ENCODE data around the gene CXorf58. TPM values are rescaled to one million over a fixed set of nuclear protein-coding genes. Genes with fewer than 3 reads are reported as not detected.
"Not testable (repeated sequence)": the region's sequence is repeated elsewhere in the genome, so short reads cannot be mapped to it uniquely, and the experiment has no call there.

The CXorf58 gene
- polyA plus RNA-seq, 2 of the 4 experiments (the other 2 are of a cell fraction), result 0.15 to 0.47 TPM

DNA sequence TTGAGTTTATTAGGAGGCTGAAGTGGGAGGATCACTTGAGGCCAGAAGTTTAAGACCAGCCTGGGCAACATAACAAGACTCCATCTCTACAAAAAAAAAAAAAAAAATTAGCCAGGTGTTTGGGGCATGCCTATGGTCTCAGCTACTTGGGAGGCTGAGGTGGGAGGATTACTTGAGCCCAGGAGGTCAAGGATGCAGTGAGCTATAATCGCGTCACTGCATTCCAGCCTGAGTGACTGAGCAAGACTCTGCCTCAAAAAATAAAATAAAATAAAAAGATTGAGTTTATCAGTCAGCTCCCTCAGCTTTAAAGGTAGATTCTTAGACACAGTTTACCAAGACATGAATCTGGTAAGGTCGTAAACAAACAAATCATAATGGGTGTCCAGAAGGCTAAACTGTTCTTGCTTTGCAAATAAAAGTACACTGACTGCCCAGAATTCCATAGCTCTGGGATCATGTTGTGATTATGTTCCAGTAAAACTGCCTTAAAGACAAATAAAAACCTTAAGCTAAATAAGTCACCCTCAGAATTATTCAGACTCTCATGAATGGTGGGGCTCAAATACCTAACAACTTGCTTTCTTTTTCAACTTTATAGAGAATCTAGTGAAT, 18.8 kb upstream of the CXorf58 start (continued):
- TF ChIP-seq, protein P1, sequence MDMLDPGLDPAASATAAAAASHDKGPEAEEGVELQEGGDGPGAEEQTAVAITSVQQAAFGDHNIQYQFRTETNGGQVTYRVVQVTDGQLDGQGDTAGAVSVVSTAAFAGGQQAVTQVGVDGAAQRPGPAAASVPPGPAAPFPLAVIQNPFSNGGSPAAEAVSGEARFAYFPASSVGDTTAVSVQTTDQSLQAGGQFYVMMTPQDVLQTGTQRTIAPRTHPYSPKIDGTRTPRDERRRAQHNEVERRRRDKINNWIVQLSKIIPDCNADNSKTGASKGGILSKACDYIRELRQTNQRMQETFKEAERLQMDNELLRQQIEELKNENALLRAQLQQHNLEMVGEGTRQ (IDR thresholded peaks at IDR 0.05), result no peak

DNA sequence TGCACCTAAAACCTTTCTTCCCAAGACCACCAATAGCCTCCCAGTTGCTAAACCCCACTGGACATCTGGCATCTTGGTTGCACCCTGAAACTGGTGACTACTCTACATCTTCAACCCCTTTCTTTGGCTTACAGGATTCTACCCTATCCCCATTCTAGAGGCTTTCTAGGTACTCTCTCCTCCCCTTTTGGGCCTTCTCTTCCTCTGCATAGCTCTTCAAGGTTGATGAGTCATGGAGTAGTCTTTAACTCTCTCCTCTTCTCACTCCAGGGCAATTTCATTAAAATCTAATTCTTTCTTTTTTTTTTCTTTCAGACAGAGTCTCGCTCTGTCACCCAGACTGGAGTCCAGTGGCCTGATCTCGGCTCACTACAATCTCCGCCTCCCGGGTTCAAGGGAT, 16.9 kb upstream of the CXorf58 start:
- H3K9me3 ChIP-seq, result no peaks in the 10 kb centered on the region
- ATAC-seq (peak; percentile 25 to 42; a peak in 1 of 6 replicates), FAIRE-seq (no peak), DNase-seq (ENCODE audit: low read depth in 1 of 2, low spot score in 1 of 2) (no peak)
- 92% methylated on average over 4 of the region's 4 CpGs for WGBS (ENCODE audit: missing lambda C conversion rate)
- POLR2A ChIA-PET, result interaction anchor here (2.0 kb wide), 1 partner anchor 87 kb away, joined by 5 read pairs; no protein-coding TSS in a partner anchor
- peak overlapping the region; percentile 88 to 97 for H3K27ac ChIP-seq
- CTCF ChIA-PET, result interaction anchor here (1.2 to 1.4 kb wide), 2 partner anchors 11 to 108 kb away, joined by 3 to 4 read pairs; partner anchors contain the start of gene SAT1
- no peak overlapping the region for H3K4me3 ChIP-seq
- H3K4me1 ChIP-seq, result peaks cover 45% of the 10 kb centered on the region
- no peak for TF ChIP-seq POLR2A (IDR thresholded peaks at IDR 0.05; ENCODE audit: low read length)
- no peak for TF ChIP-seq FOSL2 (IDR thresholded peaks at IDR 0.05)
- TF ChIP-seq FOSL2 (CRISPR knock-in tag; IDR thresholded peaks at IDR 0.05), result peak; percentile 71
- TF ChIP-seq, protein P2, sequence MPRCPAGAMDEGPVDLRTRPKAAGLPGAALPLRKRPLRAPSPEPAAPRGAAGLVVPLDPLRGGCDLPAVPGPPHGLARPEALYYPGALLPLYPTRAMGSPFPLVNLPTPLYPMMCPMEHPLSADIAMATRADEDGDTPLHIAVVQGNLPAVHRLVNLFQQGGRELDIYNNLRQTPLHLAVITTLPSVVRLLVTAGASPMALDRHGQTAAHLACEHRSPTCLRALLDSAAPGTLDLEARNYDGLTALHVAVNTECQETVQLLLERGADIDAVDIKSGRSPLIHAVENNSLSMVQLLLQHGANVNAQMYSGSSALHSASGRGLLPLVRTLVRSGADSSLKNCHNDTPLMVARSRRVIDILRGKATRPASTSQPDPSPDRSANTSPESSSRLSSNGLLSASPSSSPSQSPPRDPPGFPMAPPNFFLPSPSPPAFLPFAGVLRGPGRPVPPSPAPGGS (IDR thresholded peaks at IDR 0.05), result no peak
- H3K4me2 ChIP-seq, result peak overlapping the region; percentile 51

DNA sequence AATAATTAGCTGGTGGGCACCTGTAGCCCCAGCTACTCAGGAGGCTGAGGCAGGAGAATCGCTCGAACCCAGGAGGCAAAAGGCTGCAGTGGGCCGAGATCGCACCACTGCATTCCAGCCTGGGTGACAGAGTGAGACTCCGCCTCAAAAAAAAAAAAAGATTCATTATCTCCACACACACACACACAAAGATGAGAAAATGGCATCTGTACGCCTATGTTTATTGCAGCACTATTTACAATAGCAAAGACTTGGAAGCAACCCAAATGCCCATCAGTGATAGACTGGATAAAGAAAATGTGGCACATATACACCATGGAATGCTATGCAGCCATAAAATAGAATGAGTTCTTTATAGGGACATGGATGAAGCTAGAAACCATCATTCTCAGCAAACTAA, 12.8 kb upstream of the CXorf58 start:
- 76% methylated on average over 6 of the region's 6 CpGs for WGBS (ENCODE audit: missing lambda C conversion rate)
- CTCF ChIA-PET; H3K9me3 ChIP-seq; H3K4me3 ChIP-seq; FAIRE-seq; POLR2A ChIA-PET; ATAC-seq; H3K4me2 ChIP-seq; DNase-seq (ENCODE audit: low read depth in 1 of 2, low spot score in 1 of 2): not testable (repeated sequence)
- Histone ChIP-seq H3K4me1 (peaks cover 56% of the 10 kb centered on the region), H3K27ac (peak overlapping the region; percentile 56 to 91; a peak in 4 of 6 replicates)

DNA sequence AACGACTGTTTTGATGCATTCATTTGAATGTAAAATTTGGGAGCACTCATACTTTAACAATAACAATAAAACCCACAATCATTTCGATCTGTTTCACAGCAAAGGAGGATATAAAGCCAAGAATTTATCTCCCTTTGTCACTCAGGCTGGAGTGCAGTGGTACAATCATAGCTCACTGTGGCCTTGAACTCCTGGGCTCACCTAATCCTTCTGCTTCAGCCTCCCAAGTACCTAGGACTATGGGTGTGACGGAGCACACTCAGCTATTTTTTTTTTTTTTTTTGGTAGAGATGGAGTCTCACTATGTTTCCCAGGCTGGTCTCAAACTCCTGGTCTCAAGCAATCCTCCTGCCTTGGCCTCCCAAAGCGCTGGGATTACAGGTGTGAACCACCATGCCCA, 11.3 kb upstream of the CXorf58 start:
- CTCF ChIA-PET, result interaction anchor here (0.7 to 1.1 kb wide), 2 partner anchors 114 to 716 kb away, joined by 4 read pairs; partner anchors contain the start of gene SAT1
- H3K4me1 ChIP-seq, result peaks cover 59% of the 10 kb centered on the region
- not testable (repeated sequence) for ATAC-seq; H3K4me3 ChIP-seq; FAIRE-seq; DNase-seq (ENCODE audit: low read depth in 1 of 2, low spot score in 1 of 2); H3K9me3 ChIP-seq
- peak overlapping the region; percentile 87 for H3K4me2 ChIP-seq
- peak overlapping the region; percentile 91 to 95 for H3K27ac ChIP-seq
- POLR2A ChIA-PET, result interaction anchor here (0.6 to 3.8 kb wide), 2 partner anchors 114 to 130 kb away, joined by 3 to 35 read pairs; partner anchors contain the start of gene SAT1
- 78% methylated on average over 4 of the region's 4 CpGs for WGBS (ENCODE audit: missing lambda C conversion rate)

DNA sequence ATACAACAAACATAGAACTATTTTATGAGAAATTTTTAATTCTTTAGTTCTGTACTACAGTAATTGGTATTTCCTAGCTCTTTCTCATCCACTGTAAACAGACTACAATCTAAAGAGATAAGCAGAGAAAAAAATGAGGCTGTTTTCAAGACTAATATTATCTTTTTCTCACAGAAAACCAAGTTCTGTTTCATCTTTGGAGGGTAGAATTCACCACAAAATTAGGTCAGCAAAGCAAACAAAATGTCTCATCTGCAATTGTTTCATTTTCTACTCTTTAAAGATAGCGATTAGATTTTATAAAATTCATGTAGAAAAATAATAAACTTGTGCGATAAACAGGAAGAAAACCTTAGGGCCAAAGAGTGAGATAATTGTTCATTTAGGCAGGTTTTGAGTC, 10.8 kb upstream of the CXorf58 start:
- H3K4me3 ChIP-seq, result no peak overlapping the region
- ATAC-seq (no peak), FAIRE-seq (no peak), DNase-seq (ENCODE audit: low read depth in 1 of 2, low spot score in 1 of 2) (no peak)
- 3% methylated on average over 2 of the region's 2 CpGs for WGBS (ENCODE audit: missing lambda C conversion rate)
- ChIA-PET POLR2A (interaction anchor here (3.8 kb wide), 1 partner anchor 114 kb away, joined by 35 read pairs; the partner anchor contains the start of gene SAT1), CTCF (interaction anchor here (1.1 kb wide), 1 partner anchor 114 kb away, joined by 4 read pairs; the partner anchor contains the start of gene SAT1)
- peak overlapping the region; percentile 91 to 95 for H3K27ac ChIP-seq
- TF ChIP-seq TFCP2L1 (CRISPR knock-in tag; IDR thresholded peaks at IDR 0.05), result no peak
- TF ChIP-seq KDM1A (IDR thresholded peaks at IDR 0.05; ENCODE audit: low read depth), result no peak
- no peak for TF ChIP-seq NPAS2 (CRISPR knock-in tag; IDR thresholded peaks at IDR 0.05; ENCODE audit: borderline replicate concordance)
- TF ChIP-seq, protein P3, sequence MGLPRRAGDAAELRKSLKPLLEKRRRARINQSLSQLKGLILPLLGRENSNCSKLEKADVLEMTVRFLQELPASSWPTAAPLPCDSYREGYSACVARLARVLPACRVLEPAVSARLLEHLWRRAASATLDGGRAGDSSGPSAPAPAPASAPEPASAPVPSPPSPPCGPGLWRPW (IDR thresholded peaks at IDR 0.05), result no peak
- TF ChIP-seq, protein P1 (IDR thresholded peaks at IDR 0.05), result no peak
- no peak for TF ChIP-seq GATA3 (IDR thresholded peaks at IDR 0.05; ENCODE audit: borderline replicate concordance)
- no peak for TF ChIP-seq NFE2L2 (conservative IDR thresholded peaks at IDR 0.05; ENCODE audit: low read length)
- TF ChIP-seq RCOR1 (IDR thresholded peaks at IDR 0.05; ENCODE audit: low read depth, low read length), result no peak
- TF ChIP-seq MAZ (IDR thresholded peaks at IDR 0.05; ENCODE audit: borderline replicate concordance, low read depth, low read length), result no peak
- no peak for TF ChIP-seq MAFK (IDR thresholded peaks at IDR 0.05; ENCODE audit: partially characterized antibody)
- TF ChIP-seq ZNF302 (CRISPR knock-in tag; IDR thresholded peaks at IDR 0.05), result no peak
- TF ChIP-seq RARB (CRISPR knock-in tag; IDR thresholded peaks at IDR 0.05), result no peak
- H3K4me1 ChIP-seq, result peaks cover 63% of the 10 kb centered on the region
- peak overlapping the region; percentile 87 for H3K4me2 ChIP-seq
- H3K9me3 ChIP-seq, result no peaks in the 10 kb centered on the region

Data from A549 (cell line).